Endothelial cell of hepatic sinusoid (primary cell): ENCODE data around the gene RNF133.
"Not testable (repeated sequence)": the region's sequence is repeated elsewhere in the genome, so short reads cannot be mapped to it uniquely, and the experiment has no call there.

ENCODE experiments used
- in situ Hi-C: cut with HindIII; loops from 2 replicates; pipeline ENCODE4 v1.10.0; 2017; ENCODE audit warnings: low sequenced_read_pairs

The RNF133 gene

DNA sequence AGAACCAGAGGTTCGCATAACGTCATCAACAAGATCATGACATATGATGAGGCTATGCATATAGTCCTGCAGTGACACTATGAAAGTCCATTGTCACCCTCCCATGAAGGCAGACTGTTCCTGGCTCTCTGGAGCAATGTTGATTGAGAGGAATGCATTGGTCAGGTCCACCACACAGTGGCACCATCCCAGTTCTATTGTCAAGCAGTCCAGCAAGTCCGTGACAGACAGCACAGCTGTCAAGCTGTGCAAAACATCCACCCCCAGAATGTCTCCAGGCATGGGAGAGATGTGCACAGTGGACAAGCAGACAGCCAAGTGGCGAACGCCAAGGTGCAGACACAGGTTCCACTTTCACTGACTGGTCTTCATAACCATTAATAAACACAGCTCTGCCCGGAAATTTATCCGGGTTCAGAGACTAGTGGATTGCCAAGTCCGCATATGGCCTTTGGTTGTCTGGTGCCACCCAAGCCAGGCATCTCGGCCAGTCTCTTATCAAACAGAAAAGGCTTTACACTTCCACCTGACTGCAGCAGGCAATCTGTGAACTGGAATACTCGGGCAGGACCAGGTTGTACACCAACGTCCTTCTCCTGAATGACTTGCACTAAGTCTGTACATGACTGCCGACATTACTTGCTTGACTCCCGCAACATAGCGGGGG is 7.2 kb downstream of the RNF133 start:
- in situ Hi-C loops, result no loop called here

GRCh38 chr7:122689346-122690109 is 9.4 kb downstream of the RNF133 start:
- in situ Hi-C loops, result no loop called here

DNA sequence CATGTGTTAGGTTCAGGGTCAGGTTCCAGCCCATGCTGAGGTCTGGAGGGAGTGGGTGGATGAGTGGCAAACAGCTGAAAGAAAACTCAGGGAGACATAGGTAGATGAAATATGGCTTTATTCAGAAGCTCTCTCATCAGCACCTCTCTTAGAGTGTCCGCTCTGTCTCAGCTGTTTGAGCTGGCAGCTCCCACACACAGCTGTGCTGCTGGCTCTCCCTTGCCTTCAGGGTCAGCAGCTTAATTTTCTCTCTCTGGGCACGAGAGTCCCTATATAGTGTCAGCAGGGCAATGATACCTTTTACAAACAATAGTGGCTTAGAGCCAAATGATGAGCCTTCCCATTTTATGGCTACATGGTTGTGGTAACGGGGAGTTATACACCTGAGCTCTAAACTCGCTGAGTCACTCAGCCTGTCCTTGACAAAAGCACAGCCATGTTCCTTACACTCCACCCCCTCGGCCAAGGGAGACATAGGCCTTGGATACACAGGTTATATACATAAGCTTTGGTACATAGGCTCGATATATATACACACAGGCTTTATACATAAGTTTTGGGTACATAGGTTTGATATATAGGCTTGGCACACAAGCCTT is 10.4 kb downstream of the RNF133 start:
- in situ Hi-C loops, result no loop called here

DNA sequence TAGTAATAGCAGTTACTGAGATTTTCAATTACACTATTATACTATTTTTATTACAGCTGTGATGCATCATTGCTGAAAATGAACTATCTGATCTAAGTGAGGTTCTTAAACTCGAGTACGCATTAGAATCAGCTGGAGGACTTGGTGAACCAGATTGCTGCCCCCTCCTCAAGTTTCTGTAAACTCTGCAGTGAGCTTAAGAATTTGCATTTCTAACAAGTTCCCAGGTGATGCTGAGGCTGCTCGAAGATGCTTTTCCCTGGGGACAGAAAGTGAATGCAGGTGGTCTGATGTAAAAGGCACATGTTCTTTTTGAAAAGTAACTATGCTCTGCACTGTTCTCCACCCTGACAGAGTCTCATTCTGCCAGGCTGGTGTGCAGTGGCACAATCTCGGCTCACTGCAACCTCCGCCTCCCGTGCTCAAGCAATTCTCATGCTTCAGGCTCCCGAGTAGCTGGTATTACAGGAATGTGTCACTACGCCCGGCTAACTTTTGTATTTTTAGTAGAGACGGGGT is 12.5 kb downstream of the RNF133 start:
- in situ Hi-C loops, result no loop called here

DNA sequence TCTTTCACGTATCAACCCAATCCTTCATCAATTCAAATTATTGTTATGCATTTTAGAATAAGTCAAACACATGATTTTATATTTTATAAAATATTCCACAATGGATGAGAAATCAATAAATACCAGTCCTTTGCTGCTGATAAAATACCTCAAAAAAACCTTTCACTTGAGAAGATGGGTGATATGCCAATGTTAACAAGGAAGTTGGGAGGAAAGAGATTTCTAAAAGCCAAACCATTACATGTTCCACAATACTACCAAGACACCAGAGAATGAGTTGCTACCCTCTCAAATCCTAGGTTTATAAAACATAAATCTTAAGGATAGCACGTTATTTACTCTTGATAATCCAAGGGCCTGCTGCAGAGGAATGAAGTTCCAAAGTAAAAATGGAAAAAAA is 14.4 kb downstream of the RNF133 start:
- in situ Hi-C loops, result no loop called here

- in situ Hi-C loops, result no loop called here
Measured at GRCh38 chr7:122682815-122683550, 15.9 kb downstream of the RNF133 start.

DNA sequence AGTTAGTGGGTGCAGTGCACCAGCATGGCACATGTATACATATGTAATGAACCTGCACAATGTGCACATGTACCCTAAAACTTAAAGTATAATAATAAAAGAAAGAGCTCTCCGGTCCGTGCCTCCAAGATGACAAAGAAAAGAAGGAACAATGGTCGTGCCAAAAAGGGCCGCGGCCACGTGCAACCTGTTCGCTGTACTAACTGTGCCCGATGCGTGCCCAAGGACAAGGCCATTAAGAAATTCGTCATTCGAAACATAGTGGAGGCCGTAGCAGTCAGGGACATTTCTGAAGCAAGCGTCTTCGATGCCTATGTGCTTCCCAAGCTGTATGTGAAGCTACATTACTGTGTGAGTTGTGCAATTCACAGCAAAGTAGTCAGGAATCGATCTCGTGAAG is 17.7 kb downstream of the RNF133 start:
- in situ Hi-C loops, result not testable (repeated sequence)

- in situ Hi-C loops, result no loop called here
Measured at GRCh38 chr7:122679813-122680212, 19.1 kb downstream of the RNF133 start.

GRCh38 chr7:122679269-122679709 is 19.6 kb downstream of the RNF133 start:
- in situ Hi-C loops, result not testable (repeated sequence)

GRCh38 chr7:122677149-122677548 is 21.8 kb downstream of the RNF133 start:
- in situ Hi-C loops, result no loop called here

DNA sequence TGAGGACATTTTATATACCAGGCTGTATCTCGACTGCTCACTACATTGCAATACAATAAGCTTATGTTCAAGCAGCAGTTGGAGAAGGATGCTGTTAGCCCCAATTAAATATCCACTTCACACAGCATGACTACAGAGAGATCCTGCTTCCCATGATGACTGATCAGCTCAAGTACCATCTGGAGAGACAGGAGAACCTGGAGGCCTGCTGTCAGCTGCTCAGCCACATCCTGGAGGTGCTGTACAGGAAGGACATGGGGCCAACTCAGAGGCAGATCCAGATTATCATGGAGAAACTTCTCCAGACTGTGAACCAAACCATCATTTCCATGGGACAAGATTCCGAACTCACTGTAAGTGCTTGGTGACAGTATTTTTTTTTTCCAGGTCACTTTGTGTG is 22.5 kb downstream of the RNF133 start:
- in situ Hi-C loops, result no loop called here

- in situ Hi-C loops, result no loop called here
Measured at GRCh38 chr7:122675621-122676020, 23.3 kb downstream of the RNF133 start.

DNA sequence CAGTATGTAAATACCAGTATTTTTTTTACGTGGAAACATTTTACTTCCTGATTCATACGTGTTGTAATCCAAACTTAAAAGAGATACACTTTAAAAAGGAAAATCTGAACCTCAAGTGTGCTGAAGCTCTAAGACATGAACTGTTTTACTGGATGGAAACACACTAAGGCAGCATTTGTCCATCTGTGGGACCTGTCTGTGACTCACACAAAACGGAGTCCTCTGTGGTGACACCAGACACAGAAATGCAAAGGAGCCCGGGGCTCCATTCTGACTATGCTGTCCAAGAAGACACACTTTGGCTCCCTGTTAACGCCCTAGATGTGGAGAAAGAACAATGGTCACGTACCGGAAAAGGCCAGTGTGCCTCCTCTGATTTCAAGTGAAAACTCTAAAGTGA is 23.9 kb downstream of the RNF133 start:
- in situ Hi-C loops, result no loop called here

DNA sequence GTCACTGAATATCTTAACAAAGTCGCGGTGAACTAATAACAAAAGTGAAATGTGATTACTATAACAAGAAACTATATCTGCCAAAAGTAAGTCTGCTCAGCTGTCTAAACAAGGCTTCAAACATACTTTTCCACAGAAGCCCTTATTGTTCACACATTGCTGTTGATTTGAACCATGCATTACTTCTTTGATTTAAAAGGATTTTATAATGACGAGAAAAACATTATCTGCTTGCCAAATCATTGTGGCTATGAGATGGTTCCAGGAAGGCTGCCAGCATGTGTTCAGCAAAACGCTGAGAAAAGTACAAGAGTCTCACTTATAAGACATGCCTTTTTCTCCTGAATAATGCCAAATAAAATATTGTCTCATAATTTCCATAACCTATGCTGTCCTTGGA is 24.4 kb downstream of the RNF133 start:
- in situ Hi-C loops, result no loop called here

DNA sequence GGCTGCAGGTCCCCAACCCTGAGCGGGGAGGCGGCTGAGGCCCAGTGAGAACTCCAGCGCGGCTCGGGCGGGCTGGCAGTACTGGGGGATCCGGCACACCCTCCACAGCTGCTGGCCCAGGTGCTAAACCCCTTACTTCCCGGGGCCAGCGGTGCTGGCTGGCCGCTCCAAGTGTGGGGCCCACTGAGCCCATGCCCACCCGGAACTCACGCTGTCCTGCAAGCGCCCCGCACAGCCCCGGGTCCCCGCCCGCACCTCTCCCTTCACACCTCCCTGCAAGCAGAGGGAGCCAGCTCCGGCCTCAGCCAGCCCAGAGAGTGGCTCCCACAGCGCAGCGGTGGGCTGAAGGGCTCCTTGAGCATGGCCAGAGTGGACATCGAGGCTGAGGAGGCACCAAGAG is 25.0 kb downstream of the RNF133 start:
- in situ Hi-C loops, result no loop called here

GRCh38 chr7:122672536-122672935 is 26.4 kb downstream of the RNF133 start:
- in situ Hi-C loops, result no loop called here

DNA sequence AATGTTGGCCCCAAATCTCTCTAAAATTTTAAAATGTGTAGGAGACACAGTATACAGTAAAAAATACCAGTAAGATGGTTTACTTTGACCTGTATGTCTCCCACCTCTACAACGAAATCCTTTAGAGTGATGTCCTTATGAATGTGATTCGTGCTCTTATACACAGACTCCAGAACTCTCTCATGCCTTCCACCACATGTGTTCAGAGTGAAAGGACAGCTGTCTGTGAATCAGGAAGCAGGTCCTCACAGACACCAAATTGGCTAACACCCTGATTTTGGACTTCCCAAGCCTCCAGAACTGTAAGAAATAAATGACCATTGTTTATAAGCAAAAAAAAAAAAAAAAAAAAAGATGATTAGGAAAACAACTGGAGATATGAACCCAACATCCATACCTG is 35.2 kb downstream of the RNF133 start:
- in situ Hi-C loops, result no loop called here

GRCh38 chr7:122658856-122659255 is 40.1 kb downstream of the RNF133 start:
- in situ Hi-C loops, result no loop called here

DNA sequence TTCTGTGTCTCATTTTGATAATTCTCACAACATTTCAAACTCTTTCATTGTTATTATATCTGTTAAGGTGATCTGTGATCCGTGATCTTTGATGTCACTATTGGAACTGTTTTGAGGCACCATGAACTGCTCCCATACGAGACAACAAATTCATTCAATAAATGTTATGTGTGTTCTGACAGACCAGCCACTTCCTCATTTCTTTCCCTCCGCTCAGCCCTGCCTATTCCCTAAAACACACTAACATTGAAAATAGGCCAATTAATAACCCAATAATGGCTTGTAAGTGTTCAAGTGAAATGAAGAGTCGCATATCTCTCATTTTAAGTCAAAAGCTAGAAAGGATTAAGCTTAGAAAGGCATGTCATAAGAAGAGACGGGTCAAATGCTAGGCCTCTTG is 45.2 kb downstream of the RNF133 start:
- in situ Hi-C loops, result no loop called here

DNA sequence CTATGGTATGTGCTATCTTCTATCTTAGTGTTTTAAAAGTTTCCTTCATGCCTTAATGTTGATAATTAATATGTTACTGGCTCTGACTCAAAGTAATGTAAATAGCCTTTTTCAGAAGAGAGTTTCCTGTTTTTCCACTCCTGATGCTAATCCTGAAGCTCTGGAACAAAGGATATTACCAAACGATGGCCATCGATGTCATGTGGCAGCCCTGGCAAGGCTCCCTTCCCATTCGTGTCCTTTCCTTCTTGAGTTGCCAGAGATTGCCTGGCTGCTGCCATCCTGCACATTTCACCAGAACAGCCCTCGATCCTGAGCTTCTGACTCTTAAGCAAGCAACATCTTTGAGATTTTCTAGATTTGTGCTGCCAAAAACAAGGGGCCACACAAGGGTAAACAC is 46.0 kb downstream of the RNF133 start:
- in situ Hi-C loops, result no loop called here

- in situ Hi-C loops, result no loop called here
Measured at GRCh38 chr7:122651451-122651850, 47.5 kb downstream of the RNF133 start.
